GM19351 (cell line): ENCODE data around the gene DLX2.

Source experiments
- ATAC-seq: cut with Tn5 transposase; IDR thresholded peaks from one replicate; pipeline ENCODE4 v1.9.1; 2021; ENCODE audit warnings: mild to moderate bottlenecking, moderate library complexity; ENCODE audit not compliant: unreplicated experiment

Gene DLX2

GRCh38 chr2:172094294-172095145, 8.2 kb downstream of the DLX2 start:
- no peak for ATAC-seq

- no peak for ATAC-seq
These were observed 9.0 kb downstream of the DLX2 start for GRCh38 chr2:172093416-172094293.

GRCh38 chr2:172092716-172093415, 9.8 kb downstream of the DLX2 start:
- ATAC-seq, result no peak

GRCh38 chr2:172091761-172092566, 10.7 kb downstream of the DLX2 start:
- ATAC-seq, result no peak

- ATAC-seq, result no peak
These were observed 11.6 kb downstream of the DLX2 start for GRCh38 chr2:172091000-172091641.

- no peak for ATAC-seq
These were observed 12.4 kb downstream of the DLX2 start for GRCh38 chr2:172090044-172090961.

- no peak for ATAC-seq
These were observed 13.1 kb downstream of the DLX2 start for GRCh38 chr2:172089633-172090032.

- ATAC-seq, result no peak
These were observed 13.6 kb downstream of the DLX2 start for GRCh38 chr2:172089005-172089504.

GRCh38 chr2:172088245-172089004, 14.3 kb downstream of the DLX2 start:
- ATAC-seq, result no peak

GRCh38 chr2:172087780-172088244, 14.9 kb downstream of the DLX2 start:
- no peak for ATAC-seq

- ATAC-seq, result no peak
These were observed 15.4 kb downstream of the DLX2 start for GRCh38 chr2:172087207-172087779.

GRCh38 chr2:172086241-172087206, 16.2 kb downstream of the DLX2 start:
- ATAC-seq, result no peak

- ATAC-seq, result peak; percentile 14
These were observed 17.1 kb downstream of the DLX2 start, which contains the start of gene DLX1 for GRCh38 chr2:172085460-172086159. DLX1 (plus strand) TSS chr2:172085507; CDS start chr2:172085678, 171 bp downstream.

GRCh38 chr2:172084645-172085459, 17.8 kb downstream of the DLX2 start:
- ATAC-seq, result peak; percentile 86

- ATAC-seq, result no peak
These were observed 18.4 kb downstream of the DLX2 start for GRCh38 chr2:172084395-172084644.
